Natural killer cell (primary cell): Measurements from ENCODE around the gene THBD. TPM values are rescaled to one million over a fixed set of nuclear protein-coding genes. Genes with fewer than 3 reads are reported as not detected.

Experiments used
- ATAC-seq, 3 donors: fragments of 150-1000 bp in 2 of 3; fragments of 200-7000 bp in 1 of 3; cut with Tn5 transposase; 1 replicate in 1 of 3; 2 replicates in 2 of 3; pipeline ENCODE4 v1.10.0; 2021; ENCODE audit warnings: mild to moderate bottlenecking in 2 of 3, moderate library complexity in 2 of 3
- DNase-seq, 2 donors: peaks; one replicate each; pipeline versions ENCODE4 v3.0.0 to v3.0.0-alpha.2; 2013 to 2021; ENCODE audit warnings: mixed read lengths in 1 of 2
- H3K27ac ChIP-seq: one replicate; pipeline ENCODE4 v1.5.1; 2013; ENCODE audit warnings: mild to moderate bottlenecking, low read length
- H3K27me3 ChIP-seq: one replicate; pipeline ENCODE4 v1.6.1; 2013; ENCODE audit warnings: low read length; ENCODE audit not compliant: control insufficient read depth, insufficient read depth
- H3K36me3 ChIP-seq: one replicate; pipeline ENCODE4 v1.6.1; 2013; ENCODE audit warnings: low read length; ENCODE audit not compliant: control insufficient read depth, insufficient read depth
- H3K4me1 ChIP-seq: one replicate; pipeline ENCODE4 v1.6.1; 2013; ENCODE audit warnings: low read length; ENCODE audit not compliant: control insufficient read depth, insufficient read depth
- H3K4me3 ChIP-seq: one replicate; pipeline ENCODE4 v1.5.1; 2013; ENCODE audit warnings: low read length
- H3K9me3 ChIP-seq: one replicate; pipeline ENCODE4 v1.6.1; 2013; ENCODE audit warnings: low read length; ENCODE audit not compliant: control insufficient read depth, insufficient read depth
- H3K27ac Mint-ChIP-seq, 2 donors: one replicate each; pipeline ENCODE4 v1.8.0; 2022; ENCODE audit warnings: mild to moderate bottlenecking in 2 of 2, mixed read lengths in 2 of 2, moderate library complexity in 1 of 2
- H3K27me3 Mint-ChIP-seq, 2 donors: one replicate each; pipeline ENCODE4 v1.8.0; 2022; ENCODE audit warnings: low read depth in 2 of 2, mixed read lengths in 2 of 2
- H3K36me3 Mint-ChIP-seq: one replicate; pipeline ENCODE4 v1.8.0; 2022; ENCODE audit warnings: mixed read lengths
- H3K4me1 Mint-ChIP-seq, 2 donors: one replicate each; pipeline ENCODE4 v1.8.0; 2022; ENCODE audit warnings: mixed read lengths in 2 of 2
- H3K4me3 Mint-ChIP-seq: one replicate; pipeline ENCODE4 v1.8.0; 2022; ENCODE audit warnings: mild to moderate bottlenecking, moderate library complexity, mixed read lengths
- H3K9me3 Mint-ChIP-seq, 2 donors: one replicate each; pipeline ENCODE4 v1.8.0; 2022; ENCODE audit warnings: mixed read lengths in 2 of 2
- CTCF ChIP-seq: fragments of 200-600 bp; IDR thresholded peaks from one replicate; pipeline ENCODE4 v1.8.0; 2022; ENCODE audit warnings: antibody characterized with exemption
- WGBS: methylation state at CpG from one replicate; pipeline ENCODE4 v1.1.7; 2013; ENCODE audit warnings: missing lambda C conversion rate; ENCODE audit not compliant: insufficient coverage; 5-methylcytosine and 5-hydroxymethylcytosine counted together
- intact Hi-C: fragments of 100-400 bp; cut with micrococcal nuclease; formaldehyde crosslinking; loops from one replicate; pipeline ENCODE4 v1.14.2; 2022
- total RNA-seq, 4 donors: library from RNA; stranded (reverse); fragments of 120-200 nt in 1 of 4; gene quantifications; one replicate each; pipeline versions ENCODE4 v1.2.3 to v1.2.4, GENCODE V29; 2013 to 2022

The THBD gene
- total RNA-seq, 3 donors from 2014 or later (not counting 1 experiment from before 2014, with no cell fraction given) = 2.1 to 2.8 (median 2.1) TPM

GRCh38 chr20:23022849-23023248 is 26.6 kb downstream of the THBD start:
- Histone ChIP-seq H3K9me3 (no peaks in the 10 kb centered on the region), H3K4me3 (no peak overlapping the region), H3K4me1 (no peaks in the 10 kb centered on the region), H3K36me3 (no peaks in the 10 kb centered on the region), H3K27ac (no peak overlapping the region), H3K27me3 (no peaks in the 10 kb centered on the region)
- DNase-seq (no peak), ATAC-seq (no peak)
- no peaks in the 10 kb centered on the region for H3K36me3 Mint-ChIP-seq
- no peak overlapping the region for H3K27ac Mint-ChIP-seq
- H3K4me3 Mint-ChIP-seq = no peak overlapping the region
- peaks cover 0 to 29% of the 10 kb centered on the region in 2 donors for H3K27me3 Mint-ChIP-seq
- H3K4me1 Mint-ChIP-seq = no peaks in the 10 kb centered on the region
- intact Hi-C loops = no loop called here
- no peak for TF ChIP-seq CTCF
- H3K9me3 Mint-ChIP-seq = no peaks in the 10 kb centered on the region
- 99% methylated on average over 4 of the region's 4 CpGs for WGBS

- no peaks in the 10 kb centered on the region for H3K36me3 Mint-ChIP-seq
- Histone ChIP-seq H3K4me3 (no peak overlapping the region), H3K27ac (no peak overlapping the region), H3K4me1 (no peaks in the 10 kb centered on the region), H3K36me3 (no peaks in the 10 kb centered on the region), H3K27me3 (no peaks in the 10 kb centered on the region), H3K9me3 (no peaks in the 10 kb centered on the region)
- H3K9me3 Mint-ChIP-seq = no peaks in the 10 kb centered on the region
- no peak for TF ChIP-seq CTCF
- H3K4me3 Mint-ChIP-seq = no peak overlapping the region
- peaks cover 0 to 20% of the 10 kb centered on the region in 2 donors for H3K27me3 Mint-ChIP-seq
- no peaks in the 10 kb centered on the region for H3K4me1 Mint-ChIP-seq
- WGBS = 96% methylated on average over 5 of the region's 5 CpGs
- ATAC-seq (no peak), DNase-seq (no peak)
- no peak overlapping the region for H3K27ac Mint-ChIP-seq
- intact Hi-C loops = no loop called here
Measured at GRCh38 chr20:23021951-23022350, 27.5 kb downstream of the THBD start.

- Histone ChIP-seq H3K4me1 (no peaks in the 10 kb centered on the region), H3K27me3 (no peaks in the 10 kb centered on the region), H3K27ac (no peak overlapping the region), H3K4me3 (no peak overlapping the region), H3K36me3 (no peaks in the 10 kb centered on the region), H3K9me3 (no peaks in the 10 kb centered on the region)
- ATAC-seq = no peak
- H3K9me3 Mint-ChIP-seq = no peaks in the 10 kb centered on the region
- intact Hi-C loops = no loop called here
- no peak for TF ChIP-seq CTCF
- no peak for DNase-seq
- no peaks in the 10 kb centered on the region for H3K36me3 Mint-ChIP-seq
- peaks cover 0 to 18% of the 10 kb centered on the region in 2 donors for H3K27me3 Mint-ChIP-seq
- H3K4me3 Mint-ChIP-seq = no peak overlapping the region
- 86% methylated on average over 1 of the region's 1 CpG for WGBS
- H3K27ac Mint-ChIP-seq = no peak overlapping the region
- H3K4me1 Mint-ChIP-seq = no peaks in the 10 kb centered on the region
Measured at GRCh38 chr20:23021541-23021940, 27.9 kb downstream of the THBD start.

- H3K27ac ChIP-seq = no peak overlapping the region
- no peaks in the 10 kb centered on the region for H3K36me3 ChIP-seq
- no peak overlapping the region for H3K4me3 Mint-ChIP-seq
- intact Hi-C loops = no loop called here
- H3K4me3 ChIP-seq = no peak overlapping the region
- H3K9me3 Mint-ChIP-seq = no peaks in the 10 kb centered on the region
- no peak for TF ChIP-seq CTCF
- H3K36me3 Mint-ChIP-seq = no peaks in the 10 kb centered on the region
- H3K27me3 Mint-ChIP-seq = peaks cover 0 to 12% of the 10 kb centered on the region in 2 donors
- H3K27me3 ChIP-seq = no peaks in the 10 kb centered on the region
- H3K27ac Mint-ChIP-seq = no peak overlapping the region
- no peaks in the 10 kb centered on the region for H3K9me3 ChIP-seq
- ATAC-seq = no peak
- no peak for DNase-seq
- WGBS = 91% methylated on average over 11 of the region's 12 CpGs
- no peaks in the 10 kb centered on the region for H3K4me1 ChIP-seq
- no peaks in the 10 kb centered on the region for H3K4me1 Mint-ChIP-seq
Measured at GRCh38 chr20:23020230-23021018, 29.0 kb downstream of the THBD start.
